ENCODE measurements around the gene MRPS33. TPM values are rescaled to one million over a fixed set of nuclear protein-coding genes. Genes with fewer than 3 reads are reported as not detected.

Gene MRPS33
- total and polyA plus RNA-seq, 2 of the 8 experiments (the other 6 are each of a cell fraction or from before 2014, with no cell fraction given) = 22.9 to 62.6 TPM

DNA sequence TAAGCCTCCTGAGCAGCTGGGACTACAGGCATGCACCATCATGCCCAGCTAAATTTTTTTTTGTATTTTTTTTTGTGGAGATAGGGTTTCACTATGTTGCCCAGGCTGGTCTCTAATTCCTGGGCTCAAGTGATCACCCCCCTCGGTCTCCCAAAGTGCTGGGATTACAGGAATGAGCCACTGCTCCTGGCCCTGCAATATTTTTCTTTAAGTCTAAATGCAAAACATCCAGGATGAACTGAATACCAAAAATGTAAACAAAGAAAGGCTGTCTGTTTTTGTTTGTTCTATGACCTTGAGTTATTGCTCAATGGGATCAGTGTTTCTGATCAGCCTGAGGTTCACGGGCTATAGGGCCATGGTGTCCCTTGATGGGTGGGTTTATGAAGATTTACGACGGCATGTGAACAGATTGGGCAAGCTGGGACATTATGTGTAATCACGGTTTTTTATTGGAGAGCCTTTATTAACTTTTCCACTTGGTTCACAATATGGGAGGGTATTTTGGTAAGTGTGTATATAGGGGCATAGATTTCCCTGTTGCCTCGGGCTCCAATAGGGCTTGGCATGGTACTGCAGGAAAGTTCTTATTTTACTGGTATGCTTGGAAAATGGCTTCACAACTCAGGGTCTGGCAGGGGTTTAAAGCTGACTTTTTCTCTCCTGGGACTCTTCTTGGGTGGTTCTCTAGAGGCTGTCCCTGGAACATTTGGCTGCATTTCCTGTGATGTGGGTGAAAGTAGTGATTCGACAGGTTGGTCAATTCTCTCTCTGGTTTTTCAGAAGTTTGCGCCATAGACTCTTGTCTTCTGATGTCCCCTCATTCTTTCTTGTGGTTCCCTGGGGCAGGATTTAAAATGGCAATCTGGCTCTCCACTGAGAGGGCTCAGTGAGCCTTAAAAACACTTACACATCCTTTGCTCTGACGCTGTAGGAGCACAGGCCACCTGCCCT lies 41.6 kb downstream of the MRPS33 start (continued):
- no peak for TF ChIP-seq RXRA (IDR thresholded peaks at IDR 0.05; ENCODE audit: insufficient read depth, low read depth, low read length)
- no peak for TF ChIP-seq POLR2AphosphoS5 (IDR thresholded peaks at IDR 0.05; ENCODE audit: low read depth, low read length)
- TF ChIP-seq, protein P1, sequence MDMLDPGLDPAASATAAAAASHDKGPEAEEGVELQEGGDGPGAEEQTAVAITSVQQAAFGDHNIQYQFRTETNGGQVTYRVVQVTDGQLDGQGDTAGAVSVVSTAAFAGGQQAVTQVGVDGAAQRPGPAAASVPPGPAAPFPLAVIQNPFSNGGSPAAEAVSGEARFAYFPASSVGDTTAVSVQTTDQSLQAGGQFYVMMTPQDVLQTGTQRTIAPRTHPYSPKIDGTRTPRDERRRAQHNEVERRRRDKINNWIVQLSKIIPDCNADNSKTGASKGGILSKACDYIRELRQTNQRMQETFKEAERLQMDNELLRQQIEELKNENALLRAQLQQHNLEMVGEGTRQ (IDR thresholded peaks at IDR 0.05; ENCODE audit: low read length) = no peak
- TF ChIP-seq GTF2F1 (IDR thresholded peaks at IDR 0.05; ENCODE audit: borderline replicate concordance, low read depth, low read length) = no peak

Measured in H1 (cell line).